Nephron (organoid): ENCODE measurements around the gene ZNF587B.
A peak's percentile ranks its signal among the peaks of the same experiment; 100 is the strongest.
"Not testable (repeated sequence)": the region's sequence is repeated elsewhere in the genome, so short reads cannot be mapped to it uniquely, and the experiment has no call there.

Experiments
- H3K27ac Mint-ChIP-seq, 3 experiments: 2 replicates each; pipeline ENCODE4 v1.8.0; 2020; ENCODE audit warnings: mixed read lengths in 3 of 3, mild to moderate bottlenecking in 2 of 3, moderate library complexity in 1 of 3
- H3K27me3 Mint-ChIP-seq: 2 replicates; pipeline ENCODE4 v1.8.0; 2021; ENCODE audit warnings: low read depth, mild to moderate bottlenecking, moderate library complexity, mixed read lengths
- H3K36me3 Mint-ChIP-seq: 2 replicates; pipeline ENCODE4 v1.8.0; 2020; ENCODE audit warnings: low read depth, mixed read lengths
- H3K4me1 Mint-ChIP-seq: 2 replicates; pipeline ENCODE4 v1.8.0; 2020; ENCODE audit warnings: mixed read lengths
- H3K4me3 Mint-ChIP-seq, 3 experiments: 2 replicates each; pipeline ENCODE4 v1.8.0; 2020; ENCODE audit warnings: mild to moderate bottlenecking in 3 of 3, mixed read lengths in 3 of 3, moderate library complexity in 2 of 3
- H3K9me3 Mint-ChIP-seq: 2 replicates; pipeline ENCODE4 v1.8.0; 2020; ENCODE audit warnings: mixed read lengths
- CTCF ChIP-seq, 3 experiments: fragments of 200-600 bp; sonication (generic); IDR thresholded peaks; one replicate each; pipeline ENCODE4 v1.5.0; 2021; ENCODE audit warnings: antibody characterized with exemption in 3 of 3; ENCODE audit not compliant: unreplicated experiment in 3 of 3

The ZNF587B gene

GRCh38 chr19:57816652-57817051, 13.4 kb upstream of the ZNF587B start:
- peak overlapping the region; percentile 56 to 75 (median 75) for H3K4me3 Mint-ChIP-seq

GRCh38 chr19:57817976-57818375, 12.1 kb upstream of the ZNF587B start:
- peaks cover 61% of the 10 kb centered on the region for H3K4me1 Mint-ChIP-seq
- no peaks in the 10 kb centered on the region for H3K27me3 Mint-ChIP-seq
- H3K4me3 Mint-ChIP-seq = peak overlapping the region; percentile 94 to 99 (median 98)
- no peak for TF ChIP-seq CTCF (IDR thresholded peaks at IDR 0.05; ENCODE audit: unreplicated experiment in 3 of 3)
- peaks cover 27% of the 10 kb centered on the region for H3K36me3 Mint-ChIP-seq
- peak overlapping the region; percentile 91 to 96 (median 93) for H3K27ac Mint-ChIP-seq
- H3K9me3 Mint-ChIP-seq = peaks cover 2% of the 10 kb centered on the region

More at GRCh38 chr19:57816652-57817051, 13.4 kb upstream of the ZNF587B start:
- H3K27ac Mint-ChIP-seq = peak overlapping the region; percentile 52 to 98 (median 92)
- H3K27me3 Mint-ChIP-seq = no peaks in the 10 kb centered on the region
- peaks cover 62% of the 10 kb centered on the region for H3K4me1 Mint-ChIP-seq
- H3K9me3 Mint-ChIP-seq = no peaks in the 10 kb centered on the region
- H3K36me3 Mint-ChIP-seq = peaks cover 28% of the 10 kb centered on the region
- TF ChIP-seq CTCF (IDR thresholded peaks at IDR 0.05; ENCODE audit: unreplicated experiment in 3 of 3) = no peak

GRCh38 chr19:57818378-57818777, 11.7 kb upstream of the ZNF587B start:
- Mint-ChIP-seq H3K27me3 (no peaks in the 10 kb centered on the region), H3K9me3 (peaks cover 2% of the 10 kb centered on the region), H3K36me3 (peaks cover 26% of the 10 kb centered on the region), H3K27ac (peak overlapping the region; percentile 91 to 96 (median 93)), H3K4me1 (peaks cover 58% of the 10 kb centered on the region), H3K4me3 (peak overlapping the region; percentile 94 to 99 (median 98))
- TF ChIP-seq CTCF (IDR thresholded peaks at IDR 0.05; ENCODE audit: unreplicated experiment in 3 of 3) = no peak

- peak overlapping the region; percentile 93 to 98 (median 96) for H3K27ac Mint-ChIP-seq
- H3K4me3 Mint-ChIP-seq = peak overlapping the region; percentile 94 to 99 (median 98)
- H3K36me3 Mint-ChIP-seq = peaks cover 31% of the 10 kb centered on the region
- peaks cover 2% of the 10 kb centered on the region for H3K9me3 Mint-ChIP-seq
- H3K4me1 Mint-ChIP-seq = peaks cover 53% of the 10 kb centered on the region
- H3K27me3 Mint-ChIP-seq = no peaks in the 10 kb centered on the region
- TF ChIP-seq CTCF (IDR thresholded peaks at IDR 0.05; ENCODE audit: unreplicated experiment in 3 of 3) = no peak
These were observed 10.5 kb upstream of the ZNF587B start for GRCh38 chr19:57819475-57820148.

- H3K4me1 Mint-ChIP-seq = peaks cover 45% of the 10 kb centered on the region
- H3K27ac Mint-ChIP-seq = peak overlapping the region; percentile 93 to 98 (median 96)
- H3K36me3 Mint-ChIP-seq = peaks cover 33% of the 10 kb centered on the region
- H3K9me3 Mint-ChIP-seq = peaks cover 2% of the 10 kb centered on the region
- peak overlapping the region; percentile 94 to 99 (median 98) for H3K4me3 Mint-ChIP-seq
- H3K27me3 Mint-ChIP-seq = no peaks in the 10 kb centered on the region
- no peak for TF ChIP-seq CTCF (IDR thresholded peaks at IDR 0.05; ENCODE audit: unreplicated experiment in 3 of 3)
These were observed 9.5 kb upstream of the ZNF587B start for GRCh38 chr19:57820599-57820998.

GRCh38 chr19:57821095-57821494, 9.0 kb upstream of the ZNF587B start:
- H3K36me3 Mint-ChIP-seq = peaks cover 36% of the 10 kb centered on the region
- H3K27ac Mint-ChIP-seq = peak overlapping the region in 1 of 3 experiments; percentile 96
- peak overlapping the region; percentile 94 to 99 (median 98) for H3K4me3 Mint-ChIP-seq
- H3K4me1 Mint-ChIP-seq = peaks cover 42% of the 10 kb centered on the region
- not testable (repeated sequence) for H3K27me3 Mint-ChIP-seq, H3K9me3 Mint-ChIP-seq

GRCh38 chr19:57821501-57821900, 8.6 kb upstream of the ZNF587B start:
- not testable (repeated sequence) for H3K27me3 Mint-ChIP-seq, H3K27ac Mint-ChIP-seq

GRCh38 chr19:57823155-57823554, 6.9 kb upstream of the ZNF587B start:
- H3K27me3 Mint-ChIP-seq, H3K9me3 Mint-ChIP-seq: not testable (repeated sequence)
- Mint-ChIP-seq H3K4me1 (peaks cover 38% of the 10 kb centered on the region), H3K4me3 (peak overlapping the region in 2 of 3 experiments; percentile 27 to 51), H3K27ac (peak overlapping the region in 2 of 3 experiments; percentile 60 to 66), H3K36me3 (peaks cover 49% of the 10 kb centered on the region)

More at GRCh38 chr19:57821501-57821900, 8.6 kb upstream of the ZNF587B start:
- peaks cover 38% of the 10 kb centered on the region for H3K4me1 Mint-ChIP-seq
- peak overlapping the region; percentile 94 to 99 (median 98) for H3K4me3 Mint-ChIP-seq
- H3K36me3 Mint-ChIP-seq = peaks cover 39% of the 10 kb centered on the region
- not testable (repeated sequence) for H3K9me3 Mint-ChIP-seq

GRCh38 chr19:57823608-57824007, 6.5 kb upstream of the ZNF587B start:
- H3K9me3 Mint-ChIP-seq, H3K27me3 Mint-ChIP-seq: not testable (repeated sequence)
- peak overlapping the region in 1 of 3 experiments; percentile 51 for H3K4me3 Mint-ChIP-seq
- peaks cover 50% of the 10 kb centered on the region for H3K36me3 Mint-ChIP-seq
- peak overlapping the region in 2 of 3 experiments; percentile 60 to 66 for H3K27ac Mint-ChIP-seq
- H3K4me1 Mint-ChIP-seq = peaks cover 34% of the 10 kb centered on the region
